ENCODE results near the gene NRIP1.

The NRIP1 gene

DNA sequence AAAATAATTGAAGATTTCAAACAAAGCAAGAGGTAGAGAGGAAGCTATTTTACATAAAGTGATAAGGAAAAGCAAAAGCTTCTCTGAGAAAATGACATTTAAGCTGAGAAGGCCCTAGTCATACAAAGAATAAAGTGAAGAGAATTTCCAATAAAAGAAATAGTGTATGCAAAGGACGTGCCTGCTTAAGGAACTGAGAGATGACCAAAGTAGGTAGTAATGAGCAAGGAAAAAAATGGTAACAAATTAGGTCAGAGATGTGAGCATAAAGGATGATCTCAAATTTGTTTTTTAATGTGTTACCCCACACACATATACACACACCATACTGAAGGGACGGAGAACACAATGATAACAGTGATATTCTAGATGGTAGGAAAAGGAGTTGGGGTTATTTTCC lies 46.4 kb downstream of the NRIP1 start:
- TF ChIP-seq, protein P1, sequence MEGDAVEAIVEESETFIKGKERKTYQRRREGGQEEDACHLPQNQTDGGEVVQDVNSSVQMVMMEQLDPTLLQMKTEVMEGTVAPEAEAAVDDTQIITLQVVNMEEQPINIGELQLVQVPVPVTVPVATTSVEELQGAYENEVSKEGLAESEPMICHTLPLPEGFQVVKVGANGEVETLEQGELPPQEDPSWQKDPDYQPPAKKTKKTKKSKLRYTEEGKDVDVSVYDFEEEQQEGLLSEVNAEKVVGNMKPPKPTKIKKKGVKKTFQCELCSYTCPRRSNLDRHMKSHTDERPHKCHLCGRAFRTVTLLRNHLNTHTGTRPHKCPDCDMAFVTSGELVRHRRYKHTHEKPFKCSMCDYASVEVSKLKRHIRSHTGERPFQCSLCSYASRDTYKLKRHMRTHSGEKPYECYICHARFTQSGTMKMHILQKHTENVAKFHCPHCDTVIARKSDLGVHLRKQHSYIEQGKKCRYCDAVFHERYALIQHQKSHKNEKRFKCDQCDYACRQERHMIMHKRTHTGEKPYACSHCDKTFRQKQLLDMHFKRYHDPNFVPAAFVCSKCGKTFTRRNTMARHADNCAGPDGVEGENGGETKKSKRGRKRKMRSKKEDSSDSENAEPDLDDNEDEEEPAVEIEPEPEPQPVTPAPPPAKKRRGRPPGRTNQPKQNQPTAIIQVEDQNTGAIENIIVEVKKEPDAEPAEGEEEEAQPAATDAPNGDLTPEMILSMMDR (IDR thresholded peaks at IDR 0.05; ENCODE audit: borderline replicate concordance, insufficient read depth, low read depth, low read length) = no peak
- H3K4me3 ChIP-seq (ENCODE audit: low read depth, low read length) = no peak overlapping the region

DNA sequence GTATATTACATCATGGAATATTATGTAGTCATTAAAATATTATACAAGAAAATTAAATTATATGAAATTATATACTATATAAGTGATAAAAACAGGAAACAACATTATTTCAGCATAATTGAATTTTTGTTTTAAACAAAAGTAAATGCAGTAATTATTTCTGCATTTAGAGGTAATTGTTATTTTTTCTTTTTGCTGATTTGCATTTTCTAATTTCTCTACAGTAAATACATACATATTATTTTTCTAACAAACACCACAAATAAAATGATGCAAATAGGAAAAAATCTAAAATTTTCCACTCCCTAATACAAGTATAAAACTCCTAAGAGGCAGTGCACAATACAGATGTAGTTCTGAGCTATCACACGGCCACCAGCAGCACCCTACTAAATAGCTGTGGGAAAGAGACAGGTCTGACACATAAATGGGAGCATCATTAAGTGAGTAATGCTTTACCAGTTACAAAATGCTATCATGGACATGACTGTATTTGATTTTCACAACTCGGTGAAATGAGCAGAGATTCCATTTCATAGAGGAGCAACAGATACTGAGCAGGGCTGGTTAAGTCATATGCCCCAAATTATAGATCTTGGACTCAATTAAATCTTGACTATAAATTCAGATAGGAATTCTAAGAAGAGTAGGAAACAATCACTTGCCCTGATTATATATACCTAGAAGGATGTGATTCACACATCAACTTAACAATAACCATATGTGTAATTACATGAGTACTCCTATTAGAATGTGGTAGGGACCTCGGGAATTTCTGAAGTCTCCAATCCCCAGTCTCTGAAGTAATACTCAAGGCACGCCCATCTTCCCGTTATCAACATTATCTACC lies 49.0 kb downstream of the NRIP1 start:
- TF ChIP-seq, protein P1 (IDR thresholded peaks at IDR 0.05; ENCODE audit: borderline replicate concordance, insufficient read depth, low read depth, low read length) = no peak
- no peak overlapping the region for H3K4me3 ChIP-seq (ENCODE audit: low read depth, low read length)

DNA sequence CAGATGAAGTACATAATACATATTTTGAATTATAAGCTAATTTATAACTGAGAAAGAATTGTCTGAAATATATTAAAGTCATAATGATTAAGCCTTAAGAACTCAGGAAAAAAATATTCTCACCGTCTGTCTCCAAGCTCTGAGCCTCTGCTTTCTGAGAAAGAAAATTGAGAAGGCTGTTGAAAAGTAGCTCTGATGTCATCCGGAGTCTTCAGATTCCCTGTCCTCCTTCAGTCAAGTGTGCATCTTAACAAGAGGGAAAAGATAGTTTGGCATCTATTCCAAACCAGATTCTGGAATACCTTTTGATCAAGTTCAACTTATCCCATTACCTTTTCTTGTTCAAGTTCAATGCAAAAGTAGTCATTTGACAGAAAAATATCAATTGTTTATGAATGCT lies 50.6 kb downstream of the NRIP1 start:
- no peak overlapping the region for H3K4me3 ChIP-seq (ENCODE audit: low read depth, low read length)
- TF ChIP-seq, protein P1 (IDR thresholded peaks at IDR 0.05; ENCODE audit: borderline replicate concordance, insufficient read depth, low read depth, low read length) = no peak

DNA sequence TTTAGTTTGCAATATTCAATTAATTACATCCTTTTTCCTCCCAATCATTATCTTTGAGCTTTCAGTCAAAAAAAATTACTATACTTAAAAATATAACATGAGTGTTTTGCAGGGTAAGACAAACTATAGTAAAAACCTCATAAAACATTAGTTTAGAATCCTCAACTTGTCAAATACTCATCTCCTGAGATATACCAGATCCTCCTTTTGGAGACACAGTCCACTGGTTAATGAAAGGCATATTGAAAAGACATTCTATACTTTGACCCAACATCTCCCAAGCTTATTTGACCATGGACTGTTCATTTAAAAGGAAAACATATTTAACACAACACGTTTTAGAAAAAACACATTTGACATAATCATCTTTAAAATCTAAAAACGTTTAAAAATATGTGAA lies 52.8 kb downstream of the NRIP1 start:
- no peak overlapping the region for H3K4me3 ChIP-seq (ENCODE audit: low read depth, low read length)
- TF ChIP-seq, protein P1 (IDR thresholded peaks at IDR 0.05; ENCODE audit: borderline replicate concordance, insufficient read depth, low read depth, low read length) = no peak

DNA sequence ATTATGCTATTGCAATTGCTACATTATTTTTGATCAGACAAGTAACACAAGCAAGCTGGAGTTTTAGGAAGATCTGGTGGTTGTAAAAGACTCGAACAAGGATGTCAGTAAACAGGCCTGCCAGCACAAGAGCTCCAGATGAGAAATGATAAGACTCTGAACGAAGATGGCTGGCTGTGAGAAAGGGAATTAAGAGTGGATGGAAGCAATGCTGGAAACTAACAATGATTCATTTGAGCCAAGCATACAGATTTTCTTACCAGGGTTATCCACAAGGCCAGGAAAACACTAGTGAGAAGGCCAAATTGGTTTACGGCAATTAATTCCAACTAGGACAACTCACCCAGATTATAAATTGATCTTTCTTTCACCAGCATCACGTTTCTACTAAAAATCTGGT lies 54.2 kb downstream of the NRIP1 start:
- H3K4me3 ChIP-seq (ENCODE audit: low read depth, low read length) = no peak overlapping the region
- TF ChIP-seq, protein P1 (IDR thresholded peaks at IDR 0.05; ENCODE audit: borderline replicate concordance, insufficient read depth, low read depth, low read length) = no peak

DNA sequence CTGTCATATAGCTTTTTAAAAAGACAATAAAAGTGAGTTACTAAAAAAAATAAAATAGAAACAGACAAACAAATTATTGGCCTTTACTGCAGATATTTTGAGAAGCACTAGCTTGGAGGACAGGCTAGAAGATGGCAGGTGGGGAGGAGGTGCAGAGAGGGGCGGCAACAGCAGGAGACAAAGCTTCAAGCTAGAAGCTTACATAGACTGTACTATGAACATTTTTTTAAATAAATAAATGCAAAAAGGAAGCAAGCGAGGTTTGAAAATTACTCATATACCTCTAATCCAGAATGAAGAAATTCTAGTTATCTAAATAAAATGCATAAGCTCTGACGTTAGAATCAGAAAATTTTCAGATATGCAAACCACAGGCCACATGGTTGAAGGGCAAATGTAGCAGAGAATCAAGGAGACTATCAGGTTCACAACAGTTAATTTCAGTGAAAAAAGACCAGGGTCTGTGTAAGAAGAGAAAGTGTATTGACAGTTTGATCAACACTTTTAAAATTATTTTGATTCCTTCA lies 54.9 kb downstream of the NRIP1 start:
- TF ChIP-seq, protein P1 (IDR thresholded peaks at IDR 0.05; ENCODE audit: borderline replicate concordance, insufficient read depth, low read depth, low read length) = no peak
- H3K4me3 ChIP-seq (ENCODE audit: low read depth, low read length) = no peak overlapping the region
